Stimulated activated CD8-positive, alpha-beta memory T cell treated with anti-CD3 and anti-CD28 coated beads, Interleukin-7, amount 100 ng/mL, for 1 hour (primary cell): ENCODE data around the gene DIP2A.
"Not testable (repeated sequence)": the region's sequence is repeated elsewhere in the genome, so short reads cannot be mapped to it uniquely, and the experiment has no call there.

Experiments used
- DNase-seq, 2 donors: peaks; one replicate each; pipeline ENCODE4 v3.0.0-alpha.2; 2020; ENCODE audit warnings: low read depth in 2 of 2

The DIP2A gene

GRCh38 chr21:46426313-46427046 lies 32.2 kb upstream of the DIP2A start:
- no peak for DNase-seq

GRCh38 chr21:46427516-46427915 lies 31.2 kb upstream of the DIP2A start:
- no peak for DNase-seq

GRCh38 chr21:46428286-46428685 lies 30.4 kb upstream of the DIP2A start:
- no peak for DNase-seq

DNA sequence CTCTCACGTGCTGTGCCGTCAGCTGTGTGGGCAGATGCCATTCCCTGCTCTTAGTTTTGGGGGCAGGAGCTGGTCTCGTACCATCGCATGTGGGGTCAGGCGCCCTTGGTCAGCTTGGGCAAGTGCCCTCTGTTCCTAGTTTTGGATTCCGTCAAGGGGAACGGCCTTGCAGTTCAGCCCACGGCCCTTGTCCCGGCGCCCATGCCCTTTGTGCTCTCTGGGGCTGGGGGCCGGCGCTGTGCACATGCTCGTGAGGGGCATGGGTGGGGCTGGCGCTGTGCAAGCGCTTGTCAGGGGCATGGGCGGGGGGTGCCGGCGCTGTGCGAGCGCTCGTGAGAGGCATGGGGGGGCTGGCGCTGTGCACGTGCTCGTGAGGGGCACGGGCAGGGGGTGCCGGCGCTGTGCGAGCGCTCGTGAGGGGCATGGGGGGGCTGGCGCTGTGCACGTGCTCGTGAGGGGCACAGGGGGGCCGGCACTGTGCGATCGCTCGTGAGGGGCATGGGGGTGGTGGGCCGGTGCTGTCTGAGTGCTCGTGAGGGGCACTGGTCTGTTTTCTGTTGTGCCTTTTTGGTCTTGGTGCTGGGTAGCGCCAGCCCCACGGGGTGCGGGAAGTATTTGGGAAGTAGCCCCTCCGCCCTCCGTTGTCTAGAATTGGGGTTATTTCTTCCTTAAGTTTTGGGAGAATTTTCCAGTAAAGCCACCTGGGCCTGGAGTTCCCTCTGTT lies 29.5 kb upstream of the DIP2A start:
- no peak for DNase-seq

DNA sequence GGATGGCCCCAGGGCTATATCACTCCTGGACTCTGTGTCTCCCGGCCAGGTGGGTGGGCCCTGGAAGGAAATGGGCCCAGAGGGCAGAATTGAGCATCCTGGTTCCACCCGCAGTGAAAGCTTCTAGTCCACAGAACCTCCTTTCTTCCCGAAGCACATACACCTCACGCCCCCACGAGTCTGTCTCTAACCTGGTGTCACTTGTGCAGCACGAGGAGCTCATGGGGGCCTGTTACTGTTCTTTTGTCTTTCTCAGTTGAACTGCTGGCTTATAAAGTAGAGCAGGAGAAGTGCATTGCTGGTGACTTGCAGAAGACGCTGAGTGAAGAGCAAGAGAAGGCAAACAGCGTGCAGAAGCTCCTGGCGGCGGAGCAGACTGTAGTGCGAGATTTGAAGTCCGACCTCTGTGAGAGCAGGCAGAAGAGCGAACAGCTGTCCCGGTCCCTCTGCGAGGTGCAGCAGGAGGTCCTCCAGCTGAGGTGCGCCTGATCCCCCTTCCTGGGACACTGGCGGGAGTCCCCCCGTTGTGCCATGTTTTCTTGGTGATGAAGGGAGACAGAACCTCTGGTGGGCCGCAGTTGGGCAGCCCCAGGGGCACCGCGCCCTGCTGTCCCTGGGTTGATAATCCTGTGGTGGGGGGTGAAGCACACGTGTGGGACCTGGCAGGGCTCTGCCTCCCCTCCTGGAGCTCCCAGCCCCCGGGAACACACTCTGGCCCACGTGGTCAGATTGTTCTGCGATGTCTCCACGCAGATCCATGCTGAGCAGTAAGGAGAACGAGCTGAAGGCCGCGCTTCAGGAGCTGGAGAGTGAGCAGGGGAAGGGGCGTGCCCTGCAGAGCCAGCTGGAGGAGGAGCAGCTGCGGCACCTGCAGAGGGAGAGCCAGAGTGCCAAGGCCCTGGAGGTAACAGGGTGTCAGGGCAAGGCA lies 28.7 kb upstream of the DIP2A start:
- no peak for DNase-seq

- DNase-seq: no peak
Observed at GRCh38 chr21:46431448-46431847, 27.2 kb upstream of the DIP2A start.

- DNase-seq: no peak
Observed at GRCh38 chr21:46431884-46432488, 26.7 kb upstream of the DIP2A start.

- not testable (repeated sequence) for DNase-seq
Observed at GRCh38 chr21:46433116-46433515, 25.6 kb upstream of the DIP2A start.

DNA sequence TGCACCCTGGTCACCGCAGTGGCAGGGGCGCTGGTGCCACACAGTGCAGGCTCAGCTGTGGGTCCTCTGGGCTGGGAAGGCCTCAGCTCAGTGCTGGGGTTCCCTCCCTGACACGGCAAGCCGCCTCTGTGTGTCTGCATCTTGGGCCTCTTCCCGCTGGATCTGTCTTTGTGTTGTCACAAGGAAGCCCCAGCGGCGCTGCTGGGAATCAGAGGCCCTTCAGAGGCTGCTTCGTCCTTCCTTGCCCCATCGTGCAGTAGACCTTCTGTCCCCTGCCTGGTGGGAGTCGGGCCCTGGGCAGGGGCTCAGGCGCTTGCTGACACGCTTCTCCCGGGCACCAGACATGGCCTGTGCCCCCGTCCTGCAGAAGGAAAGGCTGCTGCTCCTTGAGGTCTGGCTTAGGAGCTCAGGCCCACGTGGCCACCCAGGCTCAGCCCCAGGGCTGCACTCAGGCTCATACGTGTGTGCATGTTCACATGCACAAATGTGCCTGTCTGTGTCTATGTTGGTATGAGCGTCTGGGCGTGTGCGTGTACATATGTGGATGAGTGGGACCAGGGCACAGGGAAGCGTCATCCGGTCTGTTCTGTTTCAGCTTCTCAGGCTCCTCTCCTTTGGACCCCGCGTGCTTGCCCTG lies 24.3 kb upstream of the DIP2A start:
- DNase-seq: no peak

DNA sequence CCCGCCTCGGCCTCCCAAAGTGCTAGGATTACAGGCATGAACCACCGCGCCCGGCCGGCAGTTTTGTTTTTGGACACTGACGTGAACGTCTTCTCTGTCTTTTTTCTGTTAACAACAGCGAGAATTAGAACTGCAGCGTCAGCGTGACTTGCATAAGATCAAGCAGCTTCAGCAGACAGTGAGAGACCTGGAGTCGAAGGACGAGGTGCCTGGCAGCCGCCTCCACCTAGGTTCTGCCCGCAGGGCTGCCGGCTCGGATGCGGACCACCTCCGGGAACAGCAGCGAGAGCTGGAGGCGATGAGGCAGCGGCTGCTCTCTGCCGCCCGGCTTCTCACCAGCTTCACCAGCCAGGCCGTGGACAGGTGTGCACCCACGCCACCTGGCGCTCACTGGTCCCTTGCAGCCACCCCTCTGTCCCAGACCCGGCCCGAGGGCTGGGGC lies 22.9 kb upstream of the DIP2A start:
- DNase-seq: no peak

DNA sequence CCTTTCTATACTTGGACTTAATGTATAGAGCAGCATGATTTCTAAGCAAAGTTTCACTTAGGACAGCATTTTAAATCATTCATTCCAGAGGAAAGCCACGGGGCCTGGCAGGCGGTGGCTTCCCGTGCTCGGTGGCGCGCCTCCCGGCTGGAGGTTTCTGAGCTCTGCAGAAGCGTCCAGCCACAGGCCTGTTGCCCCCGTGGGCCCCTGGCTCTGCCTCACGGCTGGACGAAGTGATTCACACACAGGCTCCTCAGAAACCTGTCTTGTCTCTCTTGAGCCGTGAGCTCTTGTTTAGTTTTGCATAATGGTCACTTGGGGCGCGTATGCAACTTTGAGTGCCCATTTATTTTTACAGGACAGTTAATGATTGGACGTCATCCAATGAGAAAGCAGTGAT lies 22.1 kb upstream of the DIP2A start:
- no peak for DNase-seq

GRCh38 chr21:46437096-46437498 lies 21.6 kb upstream of the DIP2A start:
- no peak for DNase-seq

GRCh38 chr21:46437511-46437910 lies 21.2 kb upstream of the DIP2A start:
- DNase-seq: no peak

- no peak for DNase-seq
Observed at GRCh38 chr21:46438241-46438640, 20.4 kb upstream of the DIP2A start.

- DNase-seq: no peak
Observed at GRCh38 chr21:46439906-46440305, 18.8 kb upstream of the DIP2A start.

DNA sequence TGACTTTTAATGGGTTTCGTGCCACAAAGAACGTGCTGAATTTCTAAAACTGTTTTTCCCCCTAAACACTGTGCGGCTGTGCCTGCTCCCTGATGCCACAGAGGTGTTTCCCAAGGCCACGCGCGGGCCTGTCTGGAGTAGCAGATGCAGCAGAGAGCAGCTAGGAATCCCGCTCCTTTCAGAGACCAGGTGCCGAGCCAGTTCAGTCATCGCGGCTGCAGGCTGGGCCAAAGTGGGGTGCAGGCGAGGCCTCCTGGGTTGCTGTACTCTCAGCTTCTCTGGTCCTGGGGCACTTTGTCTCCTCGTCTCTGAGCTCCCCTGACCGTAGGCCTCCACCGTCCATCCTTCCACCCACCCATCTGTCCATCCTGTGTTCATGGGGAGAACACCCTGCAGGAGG lies 17.4 kb upstream of the DIP2A start:
- no peak for DNase-seq

DNA sequence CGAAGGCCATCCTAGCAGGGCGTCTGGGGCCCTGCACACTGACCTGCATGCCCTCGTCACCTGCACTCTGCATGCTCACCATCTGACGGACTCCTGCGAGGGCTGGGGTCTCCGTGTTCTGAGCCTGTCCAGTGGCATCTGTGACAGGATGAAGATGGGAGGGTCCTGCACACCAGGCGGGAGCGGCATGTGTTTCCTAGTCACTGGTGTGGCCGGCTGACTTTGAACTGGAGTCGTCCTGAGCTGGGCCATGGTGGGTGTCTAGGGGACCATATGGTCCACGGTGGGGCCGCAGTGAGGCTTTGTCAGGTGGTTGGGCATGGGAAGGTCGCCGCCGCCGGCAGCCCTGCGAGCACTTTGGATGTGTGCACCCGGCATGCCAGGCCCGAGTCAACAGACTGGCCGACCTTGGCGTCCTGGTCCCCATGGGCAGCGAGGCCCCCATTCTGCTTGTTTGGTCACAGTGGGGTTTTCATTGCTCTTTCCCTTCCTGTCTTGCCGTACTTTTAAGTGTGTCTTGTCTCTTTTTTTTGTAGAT lies 16.7 kb upstream of the DIP2A start:
- no peak for DNase-seq

- no peak for DNase-seq
Observed at GRCh38 chr21:46442938-46443337, 15.8 kb upstream of the DIP2A start.

DNA sequence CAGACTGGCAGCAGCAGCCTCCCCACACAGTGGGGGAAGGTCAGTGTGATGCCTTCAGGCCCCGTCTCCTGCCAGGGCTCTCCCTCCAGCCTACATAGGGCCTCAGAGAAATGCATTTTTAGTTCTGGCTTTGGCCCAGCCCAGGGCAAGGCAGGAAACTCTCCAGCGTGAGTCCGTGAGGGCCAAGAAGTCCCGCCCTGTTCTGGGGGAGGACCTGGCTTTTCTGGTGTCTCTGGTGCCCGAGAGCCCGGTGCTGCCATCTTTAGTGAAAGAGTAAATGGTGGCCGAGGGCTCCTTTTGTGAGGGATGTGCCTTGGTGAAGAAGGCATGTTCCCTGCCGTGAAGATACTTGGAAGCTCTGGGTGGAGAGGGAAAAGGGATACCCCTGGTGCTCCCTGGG lies 14.8 kb upstream of the DIP2A start:
- DNase-seq: no peak

DNA sequence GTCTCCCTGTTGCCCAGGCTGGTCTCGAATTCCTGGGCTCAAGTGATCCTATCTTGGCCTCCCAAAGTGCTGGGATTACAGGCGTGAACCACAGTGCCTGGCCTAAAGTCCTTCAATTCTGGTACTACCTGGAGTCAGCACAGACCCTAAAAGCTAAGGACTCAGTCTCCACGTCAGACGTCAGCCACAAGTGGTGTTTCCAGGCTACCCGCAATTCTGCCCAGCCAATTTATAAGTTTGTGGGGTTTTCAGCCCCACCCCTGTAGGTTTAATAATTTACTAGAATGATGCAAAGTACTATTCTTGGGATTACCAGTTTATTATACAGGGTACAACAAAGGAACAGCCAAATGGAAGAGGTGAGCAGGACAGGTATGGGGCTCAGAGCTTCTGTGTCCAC lies 10.6 kb upstream of the DIP2A start:
- no peak for DNase-seq

DNA sequence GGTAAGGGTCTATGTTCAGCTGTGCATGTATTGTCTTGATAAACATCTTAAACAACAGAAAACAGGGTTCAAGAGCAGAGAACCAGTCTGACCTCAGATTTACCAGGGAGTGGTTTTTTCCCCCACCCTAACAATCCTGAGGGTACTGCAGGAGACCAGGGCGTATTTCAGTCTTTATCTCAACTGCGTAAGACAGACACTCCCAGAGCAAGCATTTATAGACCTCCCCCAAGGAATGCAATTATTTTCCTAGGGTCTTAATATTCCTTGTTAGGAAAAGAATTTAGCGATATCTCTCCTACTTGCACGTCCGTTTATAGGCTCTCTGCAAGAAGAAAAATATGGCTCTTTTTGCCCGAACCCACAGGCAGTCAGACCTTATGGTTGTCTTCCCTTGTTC lies 9.8 kb upstream of the DIP2A start:
- DNase-seq: not testable (repeated sequence)
